GM21717 (cell line): ENCODE results near the gene RALGAPA2.

Experiments
- ATAC-seq: cut with Tn5 transposase; IDR thresholded peaks from one replicate; pipeline ENCODE4 v1.9.1; 2021; ENCODE audit warnings: mild to moderate bottlenecking, moderate library complexity; ENCODE audit not compliant: unreplicated experiment

The RALGAPA2 gene

DNA sequence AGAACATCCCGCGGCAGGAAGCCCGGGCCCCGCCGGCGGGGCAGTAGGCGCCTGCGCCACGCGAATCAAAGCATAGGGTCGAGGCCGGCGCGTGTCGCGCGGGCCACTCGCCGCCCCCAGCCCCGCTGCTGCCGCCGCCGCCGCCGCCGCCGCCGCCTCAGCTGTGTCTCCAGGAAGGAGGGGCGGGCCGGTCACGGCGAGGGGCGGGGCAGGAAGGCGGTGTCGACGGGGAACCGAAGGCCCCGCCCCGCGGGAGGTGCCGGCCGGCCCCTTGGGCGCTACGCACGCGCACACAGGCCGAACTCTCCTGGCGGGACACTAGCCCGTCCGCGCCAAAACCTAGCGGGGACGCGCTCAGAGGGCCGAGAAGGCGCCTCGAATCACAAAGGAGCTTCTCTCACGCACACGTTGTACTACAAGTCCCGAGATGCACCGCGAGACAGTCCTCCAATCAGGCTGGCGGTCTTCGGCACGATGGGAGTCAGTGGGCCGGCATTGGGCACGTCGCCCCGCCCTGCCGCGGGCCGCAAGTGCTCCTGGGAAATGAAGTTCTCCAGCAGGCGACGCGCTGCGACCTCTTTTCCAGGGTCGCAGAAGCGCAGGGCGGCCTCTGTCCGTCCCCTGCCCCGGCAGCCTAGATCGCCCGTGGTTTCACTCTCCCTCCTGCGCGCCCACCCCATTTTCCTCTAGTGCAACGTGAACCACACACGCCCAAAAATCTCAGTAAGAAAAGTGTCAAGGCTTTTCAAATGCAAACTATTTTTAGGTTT lies at the start of gene RALGAPA2:
RALGAPA2 (minus strand) TSS at position 171 of the 770 bp plus-strand sequence; CDS start at position 7, 164 bp downstream.
- ATAC-seq, result peak; percentile 95

DNA sequence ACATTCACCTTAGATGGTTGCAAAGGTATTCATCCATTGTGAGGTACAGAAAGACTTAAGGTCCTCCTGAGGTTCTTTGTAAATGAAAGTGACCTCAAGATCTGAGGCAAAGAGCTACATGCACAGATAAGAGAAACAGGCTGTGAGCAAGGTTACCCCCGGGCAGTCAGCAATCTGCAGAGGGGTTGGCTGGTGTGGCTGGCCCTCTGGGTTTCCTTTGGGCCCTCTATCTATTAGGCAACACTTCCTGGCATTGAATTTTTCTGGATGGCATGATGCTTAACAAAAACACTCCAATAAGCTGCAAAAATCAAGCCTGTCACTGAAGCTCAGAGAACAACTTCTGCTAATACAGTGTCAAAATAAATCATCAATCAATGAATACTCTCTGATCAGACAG lies 48.9 kb upstream of the RALGAPA2 start:
- ATAC-seq, result no peak

DNA sequence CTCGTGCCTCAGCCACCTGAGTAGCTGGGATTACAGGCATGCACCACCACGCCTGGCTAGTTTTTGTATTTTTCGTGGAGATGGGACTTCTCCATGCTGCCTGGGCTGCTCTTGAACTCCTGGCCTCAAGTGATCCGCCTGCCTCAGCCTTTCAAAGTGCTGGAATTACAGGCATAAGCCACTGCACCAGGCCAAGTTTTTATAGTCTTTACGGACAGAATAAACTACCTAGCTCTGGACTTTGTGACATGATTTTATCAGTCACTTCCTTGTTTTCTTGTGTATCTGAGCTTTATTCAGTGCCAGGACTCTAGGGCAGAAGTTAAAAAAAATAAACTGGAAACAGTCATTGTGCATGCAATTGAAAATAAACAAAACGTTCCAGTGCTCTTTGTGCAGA lies 46.7 kb upstream of the RALGAPA2 start:
- ATAC-seq, result no peak

DNA sequence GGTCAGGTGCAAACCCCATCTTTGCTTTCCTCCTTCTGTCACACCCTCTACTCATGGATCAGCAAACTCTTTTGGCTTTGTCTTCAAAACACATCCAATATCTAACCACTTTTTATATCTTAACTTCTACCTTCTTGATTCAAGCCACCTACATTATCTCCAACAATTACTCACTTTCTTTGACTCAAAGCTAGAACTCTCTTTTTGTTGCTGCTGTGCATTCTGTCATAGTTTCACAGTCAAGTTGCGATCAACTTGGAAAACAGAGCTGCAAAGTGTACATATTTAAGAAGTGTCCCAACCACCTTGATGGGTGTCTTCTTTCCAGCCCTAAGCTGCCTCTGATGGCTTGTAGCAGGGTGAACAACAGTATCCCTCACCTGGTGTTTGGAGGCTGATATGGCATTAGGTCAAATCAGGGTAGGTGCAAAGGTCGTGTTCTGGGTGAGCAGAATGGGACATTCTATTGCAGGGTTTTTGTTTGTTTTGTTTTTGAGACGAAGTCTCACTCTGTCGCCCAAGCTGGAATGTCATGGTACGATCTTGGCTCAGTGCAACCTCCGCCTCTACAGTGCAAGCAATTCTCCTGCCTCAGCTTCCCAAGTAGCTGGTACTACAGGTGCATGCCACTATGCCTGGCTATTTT lies 43.4 kb upstream of the RALGAPA2 start:
- no peak for ATAC-seq

DNA sequence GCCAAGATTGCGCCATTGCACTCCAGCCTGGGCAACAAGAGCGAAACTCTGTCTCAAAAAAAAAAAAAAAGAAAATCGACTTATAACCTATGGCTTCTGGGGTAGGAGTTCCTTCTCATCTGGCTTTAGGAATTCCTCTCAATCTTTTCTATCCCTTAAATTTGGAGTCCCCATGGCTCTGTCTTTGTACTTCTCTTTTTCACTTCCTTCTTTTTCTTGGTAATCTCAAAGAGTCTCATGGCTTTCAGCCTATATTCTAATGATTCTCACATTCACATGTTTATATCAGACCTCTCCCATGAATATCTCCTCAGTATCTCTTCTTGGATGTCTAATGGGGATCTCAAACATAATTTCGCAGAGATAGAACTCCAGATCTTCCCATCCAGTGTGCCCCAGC lies 42.8 kb upstream of the RALGAPA2 start:
- ATAC-seq, result no peak

DNA sequence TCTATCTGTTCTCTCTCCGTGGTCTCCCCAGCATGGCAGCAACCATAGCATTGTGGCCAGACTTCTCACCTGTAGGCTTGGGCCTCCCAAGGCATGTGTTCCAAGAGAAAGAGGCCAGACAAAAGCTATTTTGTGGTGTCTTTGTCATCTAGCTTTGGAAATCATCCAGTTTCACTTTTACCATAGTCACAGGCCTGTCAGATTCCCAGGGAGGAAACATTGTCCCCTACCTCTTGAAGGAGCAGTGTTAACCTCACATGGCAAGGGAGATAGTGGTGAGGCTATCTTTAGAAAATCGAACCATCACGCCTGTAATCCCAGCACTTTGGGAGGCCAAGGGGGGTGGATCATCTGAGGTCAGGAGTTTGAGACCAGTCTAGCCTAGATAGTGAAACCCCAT lies 42.3 kb upstream of the RALGAPA2 start:
- no peak for ATAC-seq

DNA sequence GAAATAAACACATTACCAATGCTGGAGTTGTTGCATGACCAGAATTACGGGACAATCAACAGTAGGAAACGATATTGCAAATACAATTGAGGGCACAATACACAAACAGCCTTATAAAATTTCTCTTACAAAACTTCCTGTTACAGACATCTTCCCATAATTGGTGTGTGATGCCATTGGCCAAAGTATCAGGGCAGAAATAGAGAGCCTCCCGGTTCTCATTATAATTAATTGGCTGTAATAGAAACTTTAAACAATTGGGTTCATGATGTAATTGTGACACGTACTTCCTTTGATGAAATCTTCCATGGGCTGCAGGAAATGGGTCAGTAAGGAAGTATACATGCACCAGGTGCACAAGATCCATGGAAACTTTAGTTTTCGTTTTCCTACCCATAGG lies 40.3 kb upstream of the RALGAPA2 start:
- no peak for ATAC-seq

DNA sequence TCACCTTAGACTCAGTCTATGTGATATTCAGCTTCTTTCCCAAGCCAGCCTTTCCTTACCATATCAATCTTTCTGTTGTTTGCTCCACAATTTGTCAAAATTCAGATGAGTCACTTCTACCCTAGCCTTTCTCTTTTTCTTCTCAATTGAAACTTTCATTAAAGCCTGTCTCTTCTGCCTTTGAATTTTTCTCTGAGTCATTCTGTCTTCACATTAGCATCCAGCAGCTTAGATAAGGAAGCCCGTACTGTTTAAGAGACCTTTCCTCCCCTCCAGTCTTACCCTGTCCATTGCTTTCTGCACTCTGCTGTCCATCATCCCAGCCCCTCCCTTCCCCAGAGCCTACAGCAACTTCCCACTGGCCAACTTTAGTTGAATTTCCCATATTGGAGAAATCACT lies 34.9 kb upstream of the RALGAPA2 start:
- ATAC-seq, result no peak

DNA sequence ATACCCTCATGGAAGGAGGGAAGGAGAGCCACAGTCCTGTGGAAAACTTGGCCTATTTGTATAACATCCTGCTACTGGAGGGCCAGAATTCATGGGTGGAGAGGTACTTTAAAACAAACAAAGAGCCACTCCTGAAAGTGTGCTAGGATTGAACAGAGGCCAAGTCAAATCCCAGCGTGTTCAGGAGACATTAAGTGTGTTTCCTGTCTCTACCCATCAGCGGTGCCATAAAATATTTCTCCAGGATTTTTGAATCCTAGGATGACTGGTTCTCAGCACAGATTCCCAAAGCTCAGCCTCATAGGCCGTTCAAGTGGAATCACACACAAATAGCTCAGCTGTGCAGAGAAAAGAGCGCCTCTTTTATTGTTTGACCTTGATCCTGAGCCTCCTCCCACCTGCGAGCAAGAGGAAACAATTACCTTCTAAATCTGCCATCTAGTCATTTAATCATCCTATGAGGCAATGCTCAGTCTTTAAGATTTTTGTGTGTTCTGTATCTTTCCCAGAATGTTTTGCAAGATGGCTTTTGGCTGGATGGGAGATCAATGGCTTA lies 31.8 kb upstream of the RALGAPA2 start:
- no peak for ATAC-seq

DNA sequence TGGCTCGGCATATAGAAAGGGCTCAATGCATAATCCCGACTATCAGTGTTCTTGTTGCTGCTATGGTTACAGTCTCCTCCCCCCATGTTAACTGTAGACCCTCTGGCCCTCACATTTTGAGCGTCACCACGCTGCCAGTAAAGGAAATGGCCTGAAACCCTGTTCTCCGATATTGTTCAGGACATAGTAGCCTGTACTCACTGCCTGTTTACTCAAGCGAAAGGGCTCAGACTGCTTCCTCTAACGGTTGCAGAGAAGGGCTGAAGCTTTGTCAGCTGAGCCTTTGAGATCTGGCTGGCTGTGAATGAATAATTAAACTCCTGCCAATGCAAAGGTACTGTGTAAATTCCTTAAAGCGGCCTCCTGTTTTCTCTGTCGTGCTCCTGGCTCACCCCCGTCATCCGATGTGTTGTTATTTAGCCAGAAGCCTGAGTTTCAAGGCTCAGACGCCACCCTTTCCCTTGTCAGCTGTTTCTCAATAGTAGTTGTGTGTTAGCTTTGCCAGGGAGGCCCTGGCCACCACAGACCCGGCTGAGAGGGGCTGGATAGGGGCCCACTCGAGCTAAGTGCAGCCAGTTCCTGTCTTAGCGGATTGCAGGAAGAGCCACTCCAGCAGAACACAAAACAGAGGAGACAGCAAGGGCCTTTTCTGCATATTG lies 31.2 kb upstream of the RALGAPA2 start:
- ATAC-seq, result no peak

DNA sequence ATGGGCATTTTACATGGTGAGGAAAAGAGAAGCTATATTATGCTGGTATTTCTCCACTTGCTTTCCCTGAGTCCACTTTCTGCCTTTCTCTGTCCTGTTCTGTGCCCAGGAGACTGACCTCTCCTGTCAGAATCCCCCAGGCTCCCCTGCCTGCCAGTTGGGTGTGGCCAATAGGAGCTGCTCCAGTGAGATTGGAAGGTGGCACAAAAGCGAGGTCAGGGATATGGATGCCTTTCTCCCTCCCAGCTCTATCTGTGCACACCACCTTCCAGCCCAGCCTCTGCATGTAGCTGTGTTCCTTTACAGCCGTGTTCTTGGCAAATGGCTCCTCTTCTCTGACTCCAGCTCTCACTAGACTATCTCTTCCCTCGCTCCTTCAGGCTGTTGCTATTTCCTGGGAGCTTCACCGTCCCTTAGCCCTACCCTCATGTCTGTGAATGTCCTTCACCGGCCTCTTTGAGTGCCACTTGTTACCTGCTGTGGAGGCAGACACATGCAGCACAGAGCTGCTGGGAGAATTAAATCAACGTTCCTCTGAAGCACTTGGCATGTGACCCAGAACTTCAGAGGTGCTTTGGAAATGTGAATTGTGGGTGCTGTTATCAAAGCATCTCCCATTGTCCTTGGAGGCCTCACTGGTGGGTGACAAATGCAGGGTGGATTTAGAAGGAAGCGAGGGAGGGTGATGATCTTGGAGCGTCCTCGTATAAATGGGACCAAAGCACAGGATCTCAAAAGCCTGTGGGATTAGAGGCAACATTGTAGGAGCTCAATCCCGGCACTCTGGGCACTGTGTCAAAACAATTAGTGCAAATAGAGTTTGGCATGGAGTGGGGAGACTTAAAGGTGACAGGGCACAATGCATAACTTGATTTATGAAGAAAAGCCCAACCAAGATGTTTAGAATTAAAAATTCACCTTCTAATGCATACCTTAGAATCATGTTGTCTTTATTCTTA lies 28.9 kb upstream of the RALGAPA2 start:
- ATAC-seq, result no peak

DNA sequence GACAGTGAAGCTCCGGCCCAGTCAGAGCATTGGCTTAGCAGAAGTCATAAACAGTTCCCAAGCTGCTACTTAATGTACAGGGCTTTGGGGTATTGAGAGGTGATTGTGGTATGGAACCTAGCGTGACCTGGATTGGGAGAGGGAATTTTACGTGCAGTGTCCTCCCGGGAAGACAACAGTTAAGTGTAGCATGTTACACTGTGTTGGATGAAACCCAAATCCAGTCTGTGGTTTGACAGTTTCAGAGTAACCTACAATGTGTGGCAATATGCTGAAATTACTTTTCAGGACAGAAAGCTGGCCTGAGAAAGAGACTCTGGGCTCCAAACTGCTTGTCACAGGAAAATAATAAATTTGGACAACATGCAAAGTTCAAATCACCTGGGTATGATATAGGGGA lies 28.1 kb upstream of the RALGAPA2 start:
- no peak for ATAC-seq

DNA sequence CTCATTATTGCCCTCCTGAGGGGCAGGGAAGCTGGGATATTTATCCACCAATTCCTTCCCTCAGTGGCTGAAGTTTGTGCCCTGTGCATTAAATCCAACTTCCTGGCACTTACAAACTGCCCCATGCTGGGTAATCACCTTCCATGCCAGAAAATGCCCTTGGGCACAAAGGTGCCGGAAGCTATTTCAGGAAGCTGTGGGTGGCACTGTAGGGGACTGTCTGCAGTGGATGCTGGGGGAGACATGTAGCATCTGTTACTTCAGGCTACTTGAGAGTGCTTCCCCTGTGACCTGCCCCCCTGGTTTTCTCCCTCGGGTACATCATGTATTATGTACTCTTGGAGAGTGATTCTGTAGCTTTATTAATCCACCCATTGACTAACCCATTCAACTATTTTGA lies 24.7 kb upstream of the RALGAPA2 start:
- ATAC-seq, result no peak

DNA sequence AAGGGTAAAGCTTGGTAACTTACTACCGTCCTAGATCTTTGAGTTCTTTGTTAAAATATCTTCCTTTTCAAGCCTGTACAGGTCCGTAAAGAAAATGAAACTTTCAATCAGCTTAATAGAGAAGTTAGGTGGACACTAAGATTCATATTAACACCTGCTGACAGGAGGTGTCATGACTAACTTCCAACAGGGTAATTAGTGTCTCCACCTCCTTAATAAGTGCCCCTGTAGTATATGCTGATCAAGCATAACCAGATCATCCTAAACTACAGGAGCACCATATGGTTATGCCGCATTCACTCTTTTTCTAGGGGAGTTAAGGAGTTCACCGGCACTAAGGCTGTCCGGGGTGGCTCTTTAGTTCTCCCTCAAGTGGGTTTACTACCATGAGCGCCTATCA lies 23.9 kb upstream of the RALGAPA2 start:
- no peak for ATAC-seq

DNA sequence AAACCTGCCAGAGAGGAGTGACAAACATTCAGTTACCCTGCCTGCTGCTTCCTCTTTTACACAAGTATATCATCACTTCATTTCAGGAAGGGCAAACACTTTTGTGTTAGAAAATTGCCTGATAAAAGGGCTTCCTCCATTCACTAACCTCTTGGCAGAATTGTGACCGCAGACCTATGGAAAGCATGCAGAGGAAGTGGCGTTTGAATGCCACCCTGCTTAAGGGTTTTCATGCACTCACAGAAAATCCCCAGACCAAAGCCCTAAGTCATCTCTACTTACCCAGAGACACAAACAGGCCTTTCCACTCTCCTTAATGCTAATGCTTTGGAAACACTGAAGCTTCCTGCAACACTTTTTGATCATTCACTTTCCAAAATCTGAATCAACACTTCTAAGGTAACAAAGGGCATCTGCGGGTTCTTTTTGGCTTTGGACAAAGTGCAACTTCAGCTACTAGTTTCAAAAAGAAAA lies 22.1 kb upstream of the RALGAPA2 start:
- no peak for ATAC-seq

DNA sequence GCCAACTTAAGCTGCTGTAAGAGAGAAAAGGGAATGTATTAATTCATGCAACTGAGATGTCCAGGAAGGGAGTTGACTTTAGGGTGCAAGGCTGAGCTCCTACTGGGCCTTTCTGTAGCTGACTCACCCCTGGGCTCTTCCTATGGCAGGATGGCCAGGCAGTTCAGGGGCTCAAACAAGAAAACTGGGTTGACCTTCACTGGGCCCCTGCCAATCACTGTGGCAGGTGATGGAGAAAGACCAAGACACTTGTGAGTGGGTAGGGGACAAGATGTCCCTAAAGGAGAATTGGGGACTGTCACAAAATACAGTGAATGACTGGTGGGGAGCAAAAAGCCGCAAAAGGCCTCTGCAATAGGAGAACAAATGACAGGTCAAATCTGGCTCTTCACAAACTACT lies 21.5 kb upstream of the RALGAPA2 start:
- no peak for ATAC-seq

DNA sequence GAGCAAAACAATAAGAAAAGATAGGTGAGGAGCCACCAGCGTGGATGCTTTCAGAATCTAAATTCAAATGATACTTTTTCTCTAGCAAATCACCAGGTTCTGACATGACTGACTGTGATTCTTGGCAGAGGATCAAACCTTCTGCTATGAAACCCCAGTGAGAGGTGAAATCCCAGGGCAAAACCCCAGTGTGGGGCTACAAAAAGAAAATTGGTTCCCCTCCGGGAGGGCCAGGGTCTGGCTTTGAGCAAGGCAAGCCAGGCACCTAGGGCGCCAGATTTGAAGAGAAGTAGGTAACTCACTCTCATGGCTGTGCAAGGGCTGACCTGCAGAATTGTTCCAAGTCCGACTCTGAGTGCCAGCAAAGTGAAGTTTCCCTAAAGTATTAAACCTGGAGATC lies 20.2 kb upstream of the RALGAPA2 start:
- peak; percentile 45 for ATAC-seq

DNA sequence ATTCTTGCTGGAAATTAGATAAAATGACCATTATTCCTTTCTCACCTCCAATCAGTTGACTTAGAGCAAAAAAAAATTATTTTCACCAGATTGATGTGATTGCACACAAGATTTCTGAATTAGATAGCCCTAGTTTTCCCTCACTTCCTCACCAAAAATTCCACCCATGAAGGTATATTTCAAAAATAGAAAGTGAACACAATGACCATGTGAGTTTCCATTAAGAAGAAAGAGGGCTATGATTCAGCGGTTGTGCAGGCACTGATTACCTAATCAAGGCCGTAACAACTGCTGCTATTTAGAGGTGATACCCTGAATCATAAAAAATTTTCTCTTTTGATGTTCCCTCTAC lies 19.5 kb upstream of the RALGAPA2 start:
- ATAC-seq, result no peak

DNA sequence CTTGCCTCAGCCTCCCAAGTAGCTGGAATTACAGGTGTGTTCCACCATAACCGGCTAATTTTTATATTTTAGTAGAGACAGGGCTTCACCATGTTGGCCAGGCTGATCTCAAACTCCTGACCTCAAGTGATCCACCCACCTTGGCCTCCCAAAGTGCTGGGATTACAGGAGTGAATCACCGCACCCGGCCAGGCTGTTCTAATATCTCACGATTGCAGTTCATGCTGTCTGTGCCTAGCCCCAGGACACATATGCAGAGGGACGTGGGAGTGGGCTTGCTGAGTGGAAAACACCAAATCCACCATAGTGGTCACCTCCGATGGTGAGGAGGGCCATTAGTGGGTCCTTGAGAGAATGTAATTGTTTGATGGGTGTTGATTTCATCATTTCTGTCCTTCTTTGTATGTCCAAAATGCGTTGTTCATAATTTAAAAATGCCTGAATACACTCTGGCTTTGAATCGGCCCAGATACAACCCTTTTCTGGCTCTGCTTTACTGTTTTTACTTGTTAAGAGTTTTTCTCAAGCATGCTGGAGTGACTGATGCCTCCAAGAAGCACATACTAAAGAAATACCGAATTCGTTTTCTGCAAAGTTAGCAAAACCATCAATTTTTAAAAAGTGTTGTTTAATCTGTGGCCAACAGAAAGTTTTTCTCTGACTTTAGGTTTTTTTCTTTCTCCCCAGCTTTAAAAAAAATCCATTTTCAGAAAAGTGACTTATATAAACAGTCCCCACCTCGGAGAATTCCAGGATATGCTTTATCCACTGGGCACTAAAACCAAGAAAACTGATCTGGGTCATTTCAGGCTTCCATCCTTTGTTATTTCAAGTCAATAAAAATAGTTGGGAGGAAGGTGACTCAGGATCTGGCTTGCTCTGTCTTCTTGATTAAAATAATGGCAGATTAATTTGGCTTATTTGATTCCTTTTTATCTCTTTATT lies 18.8 kb upstream of the RALGAPA2 start:
- no peak for ATAC-seq

DNA sequence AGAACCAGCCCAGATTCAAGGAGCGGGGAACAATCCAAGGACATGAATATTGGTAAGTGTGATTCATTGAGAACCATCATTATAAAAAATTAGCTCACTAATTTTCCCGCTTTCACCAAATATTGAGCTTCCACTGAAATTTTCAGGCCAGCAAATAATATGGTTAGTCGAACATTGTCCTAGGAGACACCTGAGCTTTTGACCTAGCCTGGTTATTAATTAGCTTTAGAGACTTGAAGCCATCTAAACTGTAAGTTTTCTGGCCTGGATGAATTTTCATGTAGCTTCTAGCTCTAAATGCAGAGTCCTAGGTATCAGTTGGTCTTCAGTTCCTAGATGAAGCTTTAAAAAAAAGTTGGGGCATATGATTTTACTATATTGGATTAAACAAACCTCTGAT lies 17.1 kb upstream of the RALGAPA2 start:
- no peak for ATAC-seq
